Vagina (tissue), 2 donors: ENCODE results near the gene ZYG11A.

ENCODE experiments used
- POLR2A ChIP-seq, 2 donors: fragments of 450-650 bp; IDR thresholded peaks; one replicate each; pipeline ENCODE4 v1.6.1; 2017; ENCODE audit warnings: antibody characterized with exemption in 2 of 2, mild to moderate bottlenecking in 2 of 2, moderate library complexity in 2 of 2
- POLR2AphosphoS5 ChIP-seq, 2 donors: sonication (generic); formaldehyde crosslinking; IDR thresholded peaks; one replicate each; pipeline ENCODE4 v1.9.0; 2017; ENCODE audit warnings: antibody characterized with exemption in 2 of 2, mild to moderate bottlenecking in 2 of 2, low read depth in 1 of 2; ENCODE audit not compliant: insufficient read depth in 1 of 2

DNA sequence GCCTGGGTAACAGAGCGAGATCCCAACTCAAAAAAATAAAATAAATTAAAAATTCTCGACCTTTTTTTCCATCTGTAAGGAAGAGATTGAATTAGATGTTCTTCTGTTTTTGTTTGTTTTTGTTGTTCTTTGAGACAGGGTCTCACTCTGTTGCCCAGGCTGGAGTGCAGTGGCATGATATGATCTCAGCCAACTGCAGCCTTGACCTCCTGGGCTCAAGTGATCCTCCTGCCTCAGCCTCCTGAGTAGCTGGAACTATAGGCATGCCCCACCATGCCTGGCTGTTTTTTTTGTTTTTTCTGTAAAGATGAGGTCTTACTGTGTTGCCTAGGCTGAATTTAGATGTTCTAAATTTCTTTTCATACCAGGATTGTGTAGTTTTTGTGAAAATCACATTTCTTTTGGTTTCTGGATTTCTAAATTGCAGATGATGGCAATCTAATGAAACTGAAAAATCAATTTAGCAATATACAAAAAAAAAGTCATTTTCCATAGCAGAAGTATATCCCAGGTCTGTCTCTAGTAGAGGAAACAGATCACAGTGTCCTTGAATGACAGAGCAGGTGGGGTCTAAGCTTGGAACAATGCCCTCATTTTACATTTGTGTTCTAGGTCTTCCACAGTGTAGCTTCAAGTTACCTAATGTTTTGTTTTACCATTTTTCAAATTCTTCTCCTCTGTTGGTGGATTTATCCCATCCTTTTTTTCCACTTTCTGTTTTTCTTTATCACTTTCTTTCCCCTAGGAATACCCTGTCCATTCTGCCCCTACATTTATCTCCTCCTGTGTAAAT lies 20.3 kb downstream of the ZYG11A start:
- TF ChIP-seq POLR2A (IDR thresholded peaks at IDR 0.05) (no peak), POLR2AphosphoS5 (IDR thresholded peaks at IDR 0.05; ENCODE audit: insufficient read depth in 1 of 2, low read depth in 1 of 2) (no peak)
